GM21528 (cell line): ENCODE measurements around the gene CALHM1.
"Not testable (repeated sequence)": the region's sequence is repeated elsewhere in the genome, so short reads cannot be mapped to it uniquely, and the experiment has no call there.

Experiments
- ATAC-seq: cut with Tn5 transposase; IDR thresholded peaks from one replicate; pipeline ENCODE4 v1.9.1; 2021; ENCODE audit warnings: mild to moderate bottlenecking, moderate library complexity; ENCODE audit not compliant: unreplicated experiment, low FRiP score

The CALHM1 gene

GRCh38 chr10:103440416-103440815 lies 18.3 kb downstream of the CALHM1 start:
- no peak for ATAC-seq

- ATAC-seq, result no peak
These were observed 18.9 kb downstream of the CALHM1 start for GRCh38 chr10:103439776-103440175.

GRCh38 chr10:103433858-103434257 lies 24.8 kb downstream of the CALHM1 start:
- ATAC-seq, result no peak

- no peak for ATAC-seq
These were observed 26.8 kb downstream of the CALHM1 start for GRCh38 chr10:103431902-103432301.

- no peak for ATAC-seq
These were observed 29.1 kb downstream of the CALHM1 start for GRCh38 chr10:103429647-103430046.

GRCh38 chr10:103428989-103429643 lies 29.6 kb downstream of the CALHM1 start:
- ATAC-seq, result no peak

- no peak for ATAC-seq
These were observed 30.8 kb downstream of the CALHM1 start for GRCh38 chr10:103427866-103428265.

GRCh38 chr10:103423748-103424147 lies 35.0 kb downstream of the CALHM1 start:
- ATAC-seq, result no peak

GRCh38 chr10:103419101-103419500 lies 39.6 kb downstream of the CALHM1 start:
- ATAC-seq, result no peak

- no peak for ATAC-seq
These were observed 41.1 kb downstream of the CALHM1 start for GRCh38 chr10:103417601-103418000.

GRCh38 chr10:103417148-103417469 lies 41.6 kb downstream of the CALHM1 start:
- not testable (repeated sequence) for ATAC-seq

- ATAC-seq, result no peak
These were observed 42.1 kb downstream of the CALHM1 start for GRCh38 chr10:103416436-103417147.

- no peak for ATAC-seq
These were observed 43.1 kb downstream of the CALHM1 start for GRCh38 chr10:103415581-103415980.

GRCh38 chr10:103413564-103413963 lies 45.1 kb downstream of the CALHM1 start:
- no peak for ATAC-seq
